Transverse colon (tissue), 4 donors: Measurements from ENCODE around the gene SPATA6L. TPM values are rescaled to one million over a fixed set of nuclear protein-coding genes. Genes with fewer than 3 reads are reported as not detected.
A peak's percentile ranks its signal among the peaks of the same experiment; 100 is the strongest.
"Not testable (repeated sequence)": the region's sequence is repeated elsewhere in the genome, so short reads cannot be mapped to it uniquely, and the experiment has no call there.

Source experiments
- DNase-seq: peaks from one replicate; pipeline ENCODE4 v3.0.0-alpha.2; 2019
- H3K27ac ChIP-seq, 4 donors: fragments of 200-600 bp; sonication (generic); 2 replicates each; pipeline ENCODE4 v1.5.1; 2016 to 2018; ENCODE audit warnings: inconsistent platforms in 4 of 4
- H3K27me3 ChIP-seq: fragments of 200-600 bp; sonication (generic); 2 replicates; pipeline ENCODE4 v1.5.1; 2017; ENCODE audit warnings: inconsistent platforms
- H3K36me3 ChIP-seq, 4 donors: fragments of 200-600 bp; sonication (generic); 2 replicates each; pipeline ENCODE4 v1.5.1; 2017 to 2019; ENCODE audit warnings: inconsistent platforms in 4 of 4
- H3K4me1 ChIP-seq, 4 donors: fragments of 200-600 bp; sonication (generic); 2 replicates each; pipeline ENCODE4 v1.5.1; 2017 to 2020; ENCODE audit warnings: inconsistent platforms in 4 of 4
- H3K4me3 ChIP-seq, 4 donors: fragments of 200-600 bp; sonication (generic); 1 replicate in 1 of 4; 2 replicates in 3 of 4; pipeline versions ENCODE4 v1.5.1 to v1.6.1; 2017 to 2019; ENCODE audit warnings: inconsistent platforms in 4 of 4
- H3K9me3 ChIP-seq, 2 donors: fragments of 200-600 bp; sonication (generic); 2 replicates each; pipeline ENCODE4 v1.5.1; 2017 to 2019; ENCODE audit warnings: inconsistent platforms in 2 of 2
- EP300 ChIP-seq: sonication (generic); formaldehyde crosslinking; IDR thresholded peaks from one replicate; pipeline ENCODE4 v1.6.1; 2017; ENCODE audit warnings: antibody characterized with exemption, low read depth
- POLR2A ChIP-seq: fragments of 450-650 bp; IDR thresholded peaks from one replicate; pipeline ENCODE4 v1.6.1; 2016; ENCODE audit warnings: antibody characterized with exemption, mild to moderate bottlenecking, moderate library complexity
- POLR2AphosphoS5 ChIP-seq, 3 donors: sonication (generic); formaldehyde crosslinking; IDR thresholded peaks; one replicate each; pipeline ENCODE4 v1.6.1; 2016; ENCODE audit warnings: antibody characterized with exemption in 3 of 3
- WGBS, 2 donors: methylation state at CpG; one replicate each; pipeline ENCODE4 v1.1.5; 2018; ENCODE audit warnings: low coverage in 1 of 2; 5-methylcytosine and 5-hydroxymethylcytosine counted together
- in situ Hi-C, 4 donors: fragments of 200-750 bp; cut with MboI; loops; one replicate each; pipeline versions ENCODE4 v1.15.0 to v1.15.1; 2017; ENCODE audit warnings: low sequenced_read_pairs in 3 of 4, low pct_ligation_motif_present in 1 of 4, low pct_unique_long_range_greater_than_20kb in 1 of 4
- intact Hi-C: fragments of 100-400 bp; cut with DNase I; formaldehyde crosslinking; loops from one replicate; pipeline ENCODE4 v1.15.1; 2023; ENCODE audit warnings: low total_unique reads
- total RNA-seq, 4 donors: library from RNA; depleted of rRNA; stranded (reverse); fragments of >200 nt; gene quantifications; one replicate each; pipeline ENCODE4 v1.1.0, GENCODE V29; 2016
- TF ChIP-seq, protein P1 (sequence below), 5 experiments: fragments of 200-600 bp in 3 of 5; fragments of 450-650 bp in 2 of 5; sonication (generic) in 3 of 5; IDR thresholded peaks; 1 replicate in 2 of 5; 2 replicates in 3 of 5; pipeline ENCODE4 v1.5.1; 2016 to 2017; ENCODE audit warnings: antibody characterized with exemption in 5 of 5, inconsistent platforms in 3 of 5, mild to moderate bottlenecking in 2 of 5, moderate library complexity in 1 of 5

Gene SPATA6L
- total RNA-seq, 4 donors from 2014 or later: 1.9 to 13.2 (median 5.5) TPM; not detected in 1

GRCh38 chr9:4661611-4662010 is 4.7 kb downstream of the SPATA6L start:
- TF ChIP-seq POLR2A (no peak), EP300 (no peak), POLR2AphosphoS5 (IDR thresholded peaks at IDR 0.05) (no peak)
- TF ChIP-seq, protein P1, sequence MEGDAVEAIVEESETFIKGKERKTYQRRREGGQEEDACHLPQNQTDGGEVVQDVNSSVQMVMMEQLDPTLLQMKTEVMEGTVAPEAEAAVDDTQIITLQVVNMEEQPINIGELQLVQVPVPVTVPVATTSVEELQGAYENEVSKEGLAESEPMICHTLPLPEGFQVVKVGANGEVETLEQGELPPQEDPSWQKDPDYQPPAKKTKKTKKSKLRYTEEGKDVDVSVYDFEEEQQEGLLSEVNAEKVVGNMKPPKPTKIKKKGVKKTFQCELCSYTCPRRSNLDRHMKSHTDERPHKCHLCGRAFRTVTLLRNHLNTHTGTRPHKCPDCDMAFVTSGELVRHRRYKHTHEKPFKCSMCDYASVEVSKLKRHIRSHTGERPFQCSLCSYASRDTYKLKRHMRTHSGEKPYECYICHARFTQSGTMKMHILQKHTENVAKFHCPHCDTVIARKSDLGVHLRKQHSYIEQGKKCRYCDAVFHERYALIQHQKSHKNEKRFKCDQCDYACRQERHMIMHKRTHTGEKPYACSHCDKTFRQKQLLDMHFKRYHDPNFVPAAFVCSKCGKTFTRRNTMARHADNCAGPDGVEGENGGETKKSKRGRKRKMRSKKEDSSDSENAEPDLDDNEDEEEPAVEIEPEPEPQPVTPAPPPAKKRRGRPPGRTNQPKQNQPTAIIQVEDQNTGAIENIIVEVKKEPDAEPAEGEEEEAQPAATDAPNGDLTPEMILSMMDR (IDR thresholded peaks at IDR 0.05): no peak
- DNase-seq: no peak
- Histone ChIP-seq H3K27me3 (no peaks in the 10 kb centered on the region), H3K4me1 (peaks cover 3 to 50% (median 28%) of the 10 kb centered on the region in 4 donors), H3K27ac (peak overlapping the region; percentile 87 to 94 (median 92)), H3K4me3 (peak overlapping the region in 3 of 4 donors; percentile 68 to 99 (median 96)), H3K9me3 (no peaks in the 10 kb centered on the region), H3K36me3 (no peaks in the 10 kb centered on the region)
- 39 to 40% methylated on average over 5 of the region's 5 CpGs for WGBS, 2 donors
- in situ Hi-C loops: loop anchor here in 1 of 4 donors (25.0 kb wide), 1 partner anchor 326 kb away; the partner anchor contains the start of gene JAK2
- intact Hi-C loops: loop anchor here (2.0 kb wide), 1 partner anchor 17 kb away; the partner anchor contains the start of gene CDC37L1

DNA sequence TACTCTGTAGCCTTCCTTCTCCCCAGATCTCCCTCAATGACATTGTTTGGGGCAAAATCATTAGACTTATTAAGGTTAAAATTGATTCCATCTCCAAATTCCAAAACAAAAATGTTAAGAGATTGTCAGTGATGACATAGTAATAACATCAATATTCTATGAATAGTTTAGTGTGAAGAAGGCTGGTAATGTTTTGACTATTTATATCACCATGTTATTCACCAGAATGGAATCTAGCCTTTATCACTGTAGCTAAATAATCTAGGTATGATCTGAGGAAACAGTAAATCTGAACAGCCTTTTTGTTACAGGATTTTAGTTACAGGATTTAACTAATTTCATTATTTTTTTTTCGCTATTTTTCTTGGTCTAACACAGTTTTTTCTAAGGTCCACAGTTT is 5.1 kb downstream of the SPATA6L start:
- H3K4me1 ChIP-seq: peaks cover 3 to 48% (median 27%) of the 10 kb centered on the region in 4 donors
- TF ChIP-seq POLR2AphosphoS5 (IDR thresholded peaks at IDR 0.05): no peak
- TF ChIP-seq, protein P1 (IDR thresholded peaks at IDR 0.05): no peak
- no peak for TF ChIP-seq EP300
- intact Hi-C loops (no loop called here), in situ Hi-C loops (loop anchor here in 1 of 4 donors (25.0 kb wide), 1 partner anchor 326 kb away; the partner anchor contains the start of gene JAK2)
- no peaks in the 10 kb centered on the region for H3K36me3 ChIP-seq
- H3K4me3 ChIP-seq: no peak overlapping the region
- H3K27ac ChIP-seq: no peak overlapping the region
- DNase-seq: no peak
- H3K9me3 ChIP-seq: no peaks in the 10 kb centered on the region
- H3K27me3 ChIP-seq: no peaks in the 10 kb centered on the region
- 97% methylated on average over 1 of the region's 1 CpG; no CpG with 5 or more reads in 1 of the 2 donors for WGBS, 2 donors

DNA sequence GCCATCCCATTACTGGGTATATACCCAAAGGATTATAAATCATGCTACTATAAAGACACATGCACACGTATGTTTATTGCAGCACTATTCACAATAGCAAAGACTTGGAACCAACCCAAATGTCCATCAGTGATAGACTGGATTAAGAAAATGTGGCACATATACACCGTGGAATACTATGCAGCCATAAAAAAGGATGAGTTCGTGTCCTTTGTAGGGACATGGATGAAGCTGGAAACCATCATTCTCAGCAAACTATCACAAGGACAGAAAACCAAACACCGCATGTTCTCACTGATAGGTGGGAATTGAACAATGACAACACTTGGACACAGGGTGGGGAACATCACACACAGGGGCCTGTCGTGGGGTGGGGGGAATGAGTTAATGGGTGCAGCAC is 5.6 kb downstream of the SPATA6L start:
- H3K27me3 ChIP-seq, H3K36me3 ChIP-seq, H3K27ac ChIP-seq, intact Hi-C loops, DNase-seq, H3K4me3 ChIP-seq, H3K9me3 ChIP-seq: not testable (repeated sequence)
- 89% methylated on average over 5 of the region's 5 CpGs; no CpG with 5 or more reads in 1 of the 2 donors for WGBS, 2 donors
- in situ Hi-C loops: loop anchor here in 1 of 4 donors (25.0 kb wide), 1 partner anchor 327 kb away; the partner anchor contains the start of gene JAK2
- peaks cover 3 to 43% (median 26%) of the 10 kb centered on the region in 4 donors for H3K4me1 ChIP-seq

- WGBS, 2 donors: 65 to 76% methylated on average over 4 of the region's 4 CpGs
- H3K4me1 ChIP-seq: peaks cover 0 to 12% (median 5%) of the 10 kb centered on the region in 4 donors
- in situ Hi-C loops (loop anchor here in 1 of 4 donors (25.0 kb wide), 1 partner anchor 330 kb away; the partner anchor contains the start of gene JAK2), intact Hi-C loops (no loop called here)
- no peaks in the 10 kb centered on the region for H3K27me3 ChIP-seq
- no peaks in the 10 kb centered on the region for H3K9me3 ChIP-seq
- DNase-seq: no peak
- H3K36me3 ChIP-seq: no peaks in the 10 kb centered on the region
- peak overlapping the region in 1 of 4 donors; percentile 1 for H3K27ac ChIP-seq
- no peak overlapping the region for H3K4me3 ChIP-seq
- TF ChIP-seq, protein P1 (IDR thresholded peaks at IDR 0.05): no peak
- TF ChIP-seq POLR2A (no peak), EP300 (no peak), POLR2AphosphoS5 (IDR thresholded peaks at IDR 0.05) (no peak)
Observed at GRCh38 chr9:4657426-4658159, 8.7 kb downstream of the SPATA6L start.
